BJ (cell line): ENCODE measurements around the gene ETV7. TPM values are rescaled to one million over a fixed set of nuclear protein-coding genes. Genes with fewer than 3 reads are reported as not detected.
A peak's percentile ranks its signal among the peaks of the same experiment; 100 is the strongest.

Source experiments
- CTCF ChIA-PET: fragments of 350-600 bp; formaldehyde crosslinking; extraction: SDS; loops from one replicate; lab custom pipeline; 2021; ENCODE audit warnings: antibody characterized with exemption, inconsistent platforms; lab: Yijun Ruan, JAX
- POLR2A ChIA-PET: fragments of 300-600 bp; sonication (Branson Sonifier 250); formaldehyde crosslinking; extraction: SDS; loops from one replicate; lab custom pipeline; 2021; ENCODE audit warnings: antibody characterized with exemption; lab: Charles Lee
- DNase-seq: peaks from one replicate; pipeline ENCODE4 v3.0.0-alpha.2; 2011; ENCODE audit warnings: low read depth
- H3K27me3 ChIP-seq: 2 replicates; pipeline ENCODE4 v1.6.0; 2011; ENCODE audit warnings: low read length; ENCODE audit not compliant: control insufficient read depth, insufficient read depth
- H3K36me3 ChIP-seq: 2 replicates; pipeline ENCODE4 v1.5.1; 2011; ENCODE audit warnings: low read length; ENCODE audit not compliant: control insufficient read depth, insufficient read depth
- H3K4me3 ChIP-seq: 2 replicates; pipeline ENCODE4 v1.5.1; 2011; ENCODE audit warnings: low read depth, mild to moderate bottlenecking, control low read depth, low read length
- CTCF ChIP-seq: IDR thresholded peaks from 2 replicates; pipeline ENCODE4 v1.5.1; 2011; ENCODE audit warnings: low read depth, mild to moderate bottlenecking, control low read depth, inconsistent platforms, low read length, moderate library complexity; ENCODE audit not compliant: insufficient read depth
- polyA plus RNA-seq: library from polyadenylated mRNA; depleted of rRNA; stranded (reverse); fragments of >200 nt; gene quantifications from 2 replicates; pipeline ENCODE4 v1.2.3, GENCODE V29; 2011

ETV7 gene
- polyA plus RNA-seq, 1 experiment = 1.8 TPM

GRCh38 chr6:36350681-36351571 is 36.5 kb downstream of the ETV7 start:
- POLR2A ChIA-PET = interaction anchor here (0.6 kb wide), 1 partner anchor 8 kb away, joined by 3 read pairs; no protein-coding TSS in a partner anchor
- CTCF ChIA-PET = interaction anchor here (0.8 to 13.4 kb wide), 4 partner anchors 9 to 48 kb away, joined by 5 to 132 read pairs (median 10); no protein-coding TSS in a partner anchor
- DNase-seq = peak; percentile 17
- H3K36me3 ChIP-seq = no peaks in the 10 kb centered on the region
- peaks cover 1% of the 10 kb centered on the region; the same call in 1 of the 2 replicates for H3K27me3 ChIP-seq
- TF ChIP-seq CTCF = no peak
- no peak overlapping the region for H3K4me3 ChIP-seq

GRCh38 chr6:36350082-36350481 is 37.4 kb downstream of the ETV7 start:
- Histone ChIP-seq H3K4me3 (no peak overlapping the region), H3K27me3 (peaks cover 1% of the 10 kb centered on the region; the same call in 1 of the 2 replicates), H3K36me3 (no peaks in the 10 kb centered on the region)
- TF ChIP-seq CTCF = no peak
- CTCF ChIA-PET = interaction anchor here (5.1 to 13.4 kb wide), 2 partner anchors 8 to 48 kb away, joined by 14 to 132 read pairs; no protein-coding TSS in a partner anchor
- no peak for DNase-seq
- POLR2A ChIA-PET = interaction anchor here (0.6 kb wide), 1 partner anchor 9 kb away, joined by 3 read pairs; no protein-coding TSS in a partner anchor

- TF ChIP-seq CTCF = no peak
- Histone ChIP-seq H3K27me3 (peaks cover 1% of the 10 kb centered on the region; the same call in 1 of the 2 replicates), H3K4me3 (no peak overlapping the region), H3K36me3 (no peaks in the 10 kb centered on the region)
- CTCF ChIA-PET = interaction anchor here (1.5 to 13.4 kb wide), 3 partner anchors 8 to 47 kb away, joined by 6 to 132 read pairs (median 14); no protein-coding TSS in a partner anchor
- POLR2A ChIA-PET = no interaction called here
- DNase-seq = no peak
Observed at GRCh38 chr6:36349240-36349639, 38.2 kb downstream of the ETV7 start.

GRCh38 chr6:36347621-36348020 is 39.8 kb downstream of the ETV7 start:
- DNase-seq = no peak

More at GRCh38 chr6:36347621-36348020, 39.8 kb downstream of the ETV7 start:
- ChIA-PET POLR2A (no interaction called here), CTCF (interaction anchor here (0.7 to 1.3 kb wide), 2 partner anchors 12 to 411 kb away, joined by 3 read pairs; partner anchors contain the start of gene BNIP5)
- H3K27me3 ChIP-seq = peaks cover 1% of the 10 kb centered on the region; the same call in 1 of the 2 replicates
- H3K36me3 ChIP-seq = no peaks in the 10 kb centered on the region
- H3K4me3 ChIP-seq = no peak overlapping the region
- TF ChIP-seq CTCF = no peak
